KMS-11 (cell line): Measurements from ENCODE around the gene DPP7.
A peak's percentile ranks its signal among the peaks of the same experiment; 100 is the strongest.

Source experiments
- H2AFZ ChIP-seq: fragments of 200-600 bp; sonication (generic); 2 replicates; pipeline ENCODE4 v1.6.1; 2016; ENCODE audit warnings: antibody characterized with exemption, mixed run types, low read depth
- H3K27ac ChIP-seq: fragments of 200-600 bp; sonication (generic); 2 replicates; pipeline ENCODE4 v1.6.1; 2016; ENCODE audit warnings: mild to moderate bottlenecking, mixed run types
- H3K27me3 ChIP-seq: fragments of 200-600 bp; sonication (generic); 2 replicates; pipeline ENCODE4 v1.6.1; 2017; ENCODE audit warnings: mild to moderate bottlenecking, low read depth, mixed run types, moderate library complexity; ENCODE audit not compliant: insufficient read depth
- H3K36me3 ChIP-seq: fragments of 200-600 bp; sonication (generic); 2 replicates; pipeline ENCODE4 v1.6.1; 2017; ENCODE audit warnings: mild to moderate bottlenecking, mixed run types; ENCODE audit not compliant: insufficient read depth
- H3K4me1 ChIP-seq: fragments of 200-600 bp; sonication (generic); 2 replicates; pipeline ENCODE4 v1.6.1; 2016; ENCODE audit warnings: mild to moderate bottlenecking, low read depth, mixed run types; ENCODE audit not compliant: poor library complexity, severe bottlenecking
- H3K4me2 ChIP-seq: fragments of 200-600 bp; sonication (generic); 2 replicates; pipeline ENCODE4 v1.7.0; 2016; ENCODE audit warnings: mild to moderate bottlenecking, mixed run types
- H3K4me3 ChIP-seq: fragments of 200-600 bp; sonication (generic); IDR thresholded peaks from 2 replicates; pipeline ENCODE4 v1.6.1; 2017; ENCODE audit warnings: low read depth, low read length, mixed read lengths; ENCODE audit not compliant: insufficient read depth
- H3K79me2 ChIP-seq: fragments of 200-600 bp; sonication (generic); 2 replicates; pipeline ENCODE4 v1.6.1; 2016; ENCODE audit warnings: low read depth, mixed run types; ENCODE audit not compliant: insufficient read depth
- H3K9ac ChIP-seq: fragments of 200-600 bp; sonication (generic); 2 replicates; pipeline ENCODE4 v1.6.1; 2016; ENCODE audit warnings: mild to moderate bottlenecking, mixed run types
- H4K20me1 ChIP-seq: fragments of 200-600 bp; sonication (generic); 2 replicates; pipeline ENCODE4 v1.6.1; 2016; ENCODE audit warnings: mild to moderate bottlenecking, mixed run types; ENCODE audit not compliant: insufficient read depth
- TF ChIP-seq, protein P1 (sequence below): fragments of 200-600 bp; sonication (generic); conservative IDR thresholded peaks from 2 replicates; pipeline ENCODE4 v1.6.1; 2017; ENCODE audit warnings: low read depth, mild to moderate bottlenecking, antibody characterized with exemption, low read length, moderate library complexity, mixed read lengths

The DPP7 gene

DNA sequence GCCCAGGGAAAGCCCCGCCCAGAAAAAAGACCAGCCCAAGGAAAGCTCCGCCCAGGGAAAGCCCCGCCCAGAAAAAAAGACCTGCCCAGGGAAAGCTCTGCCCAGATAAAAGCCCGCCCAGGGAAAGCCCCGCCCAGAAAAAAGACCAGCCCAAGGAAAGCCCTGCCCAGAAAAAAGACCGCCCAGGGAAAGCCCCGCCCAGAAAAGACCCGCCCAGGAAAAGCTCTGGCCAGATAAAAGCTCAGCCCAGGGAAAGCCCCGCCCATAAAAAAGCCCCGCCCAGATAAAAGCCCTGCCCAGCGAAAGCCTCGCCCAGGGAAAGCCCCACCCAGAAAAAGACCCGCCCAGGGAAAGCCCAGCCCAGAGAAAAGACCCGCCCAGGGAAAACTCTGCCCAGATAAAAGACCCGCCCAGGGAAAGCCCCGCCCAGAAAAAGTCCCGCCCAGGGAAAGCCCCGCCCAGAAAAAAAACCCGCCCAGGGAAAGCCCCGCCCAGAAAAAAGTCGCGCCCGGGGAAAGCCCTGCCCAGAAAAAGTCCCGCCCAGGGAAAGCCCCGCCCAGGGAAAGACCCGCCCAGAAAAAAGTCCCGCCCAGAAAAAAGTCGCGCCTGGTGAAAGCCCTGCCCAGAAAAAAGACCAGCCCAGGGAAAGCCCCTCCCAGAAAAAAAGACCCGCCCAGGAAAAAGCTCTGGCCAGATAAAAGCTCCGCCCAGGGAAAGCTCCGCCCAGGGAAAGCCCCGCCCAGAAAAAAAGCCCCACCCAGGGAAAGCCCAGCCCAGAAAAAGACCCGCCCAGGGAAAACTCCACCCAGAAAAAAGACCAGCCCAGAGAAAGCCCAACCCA, 36.3 kb upstream of the DPP7 start:
- Histone ChIP-seq H2AFZ (no peak overlapping the region), H3K4me2 (no peak overlapping the region), H3K4me1 (peaks cover 14% of the 10 kb centered on the region), H3K4me3 (no peak overlapping the region), H3K27me3 (peaks cover 4% of the 10 kb centered on the region; the same call in 1 of the 2 replicates), H4K20me1 (no peaks in the 10 kb centered on the region), H3K79me2 (no peaks in the 10 kb centered on the region), H3K27ac (no peak overlapping the region), H3K36me3 (no peaks in the 10 kb centered on the region), H3K9ac (no peak overlapping the region)
- TF ChIP-seq, protein P1, sequence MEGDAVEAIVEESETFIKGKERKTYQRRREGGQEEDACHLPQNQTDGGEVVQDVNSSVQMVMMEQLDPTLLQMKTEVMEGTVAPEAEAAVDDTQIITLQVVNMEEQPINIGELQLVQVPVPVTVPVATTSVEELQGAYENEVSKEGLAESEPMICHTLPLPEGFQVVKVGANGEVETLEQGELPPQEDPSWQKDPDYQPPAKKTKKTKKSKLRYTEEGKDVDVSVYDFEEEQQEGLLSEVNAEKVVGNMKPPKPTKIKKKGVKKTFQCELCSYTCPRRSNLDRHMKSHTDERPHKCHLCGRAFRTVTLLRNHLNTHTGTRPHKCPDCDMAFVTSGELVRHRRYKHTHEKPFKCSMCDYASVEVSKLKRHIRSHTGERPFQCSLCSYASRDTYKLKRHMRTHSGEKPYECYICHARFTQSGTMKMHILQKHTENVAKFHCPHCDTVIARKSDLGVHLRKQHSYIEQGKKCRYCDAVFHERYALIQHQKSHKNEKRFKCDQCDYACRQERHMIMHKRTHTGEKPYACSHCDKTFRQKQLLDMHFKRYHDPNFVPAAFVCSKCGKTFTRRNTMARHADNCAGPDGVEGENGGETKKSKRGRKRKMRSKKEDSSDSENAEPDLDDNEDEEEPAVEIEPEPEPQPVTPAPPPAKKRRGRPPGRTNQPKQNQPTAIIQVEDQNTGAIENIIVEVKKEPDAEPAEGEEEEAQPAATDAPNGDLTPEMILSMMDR, result no peak

DNA sequence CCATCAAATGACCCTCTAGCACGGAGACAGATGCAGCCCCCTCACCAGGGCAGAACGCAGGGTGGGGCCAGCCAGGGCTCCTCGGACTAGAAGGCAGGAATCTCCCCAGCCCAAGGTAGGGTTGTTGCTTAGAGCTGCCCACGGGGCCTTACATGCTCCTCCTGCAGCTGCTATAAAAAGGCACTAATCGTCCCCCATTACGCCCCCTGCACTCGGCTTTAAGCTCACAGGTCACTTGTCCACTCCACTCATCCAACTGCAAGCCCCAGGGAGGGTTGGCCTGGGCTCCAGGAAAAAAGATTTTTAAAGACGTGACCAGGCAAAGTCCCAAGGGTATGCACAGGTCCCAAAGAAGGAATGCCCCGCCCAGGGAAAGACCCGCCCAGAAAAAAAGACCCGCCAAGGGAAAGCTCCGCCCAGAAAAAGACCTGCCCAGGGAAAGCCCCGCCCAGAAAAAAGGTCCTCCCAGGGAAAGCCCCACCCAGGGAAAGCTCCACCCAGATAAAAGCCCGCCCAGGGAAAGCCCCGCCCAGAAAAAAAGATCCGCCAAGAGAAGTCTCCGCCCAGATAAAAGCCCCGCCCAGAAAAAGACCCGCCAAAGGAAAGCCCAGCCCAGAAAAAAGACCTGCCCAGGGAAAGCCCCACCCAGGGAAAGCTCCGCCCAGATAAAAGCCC, 35.5 kb upstream of the DPP7 start:
- Histone ChIP-seq H3K4me3 (no peak overlapping the region), H3K4me1 (peaks cover 14% of the 10 kb centered on the region), H3K27ac (no peak overlapping the region), H3K27me3 (peaks cover 7% of the 10 kb centered on the region; the same call in 1 of the 2 replicates), H3K79me2 (no peaks in the 10 kb centered on the region), H3K9ac (no peak overlapping the region), H3K4me2 (peak overlapping the region; percentile 69), H4K20me1 (no peaks in the 10 kb centered on the region), H3K36me3 (no peaks in the 10 kb centered on the region), H2AFZ (peak overlapping the region; percentile 35; the same call in 1 of the 2 replicates)
- TF ChIP-seq, protein P1, result no peak

DNA sequence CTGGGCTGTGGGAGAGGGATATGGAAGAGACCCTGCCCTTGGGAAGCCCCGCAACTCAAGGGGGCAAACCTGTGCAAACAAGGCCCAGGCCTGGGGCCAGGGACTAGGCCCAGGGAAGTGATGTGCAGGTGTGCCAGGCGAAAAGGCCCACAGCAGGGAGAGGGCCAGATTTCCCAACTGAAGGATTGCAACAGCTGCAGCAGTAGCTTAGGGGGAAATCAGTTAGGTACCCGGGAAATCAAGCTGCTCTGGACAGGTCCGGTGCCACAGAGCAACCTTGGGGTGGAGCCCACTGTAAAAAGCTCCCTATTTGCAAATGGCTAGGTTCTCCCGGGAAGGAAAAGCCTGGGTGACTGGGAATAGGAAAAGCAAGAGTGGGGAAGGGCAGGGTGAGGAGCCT, 34.8 kb upstream of the DPP7 start:
- no peaks in the 10 kb centered on the region for H3K79me2 ChIP-seq
- H3K27me3 ChIP-seq, result peaks cover 9% of the 10 kb centered on the region; the same call in 1 of the 2 replicates
- H3K4me2 ChIP-seq, result peak overlapping the region; percentile 69
- H3K27ac ChIP-seq, result no peak overlapping the region
- no peak overlapping the region for H3K9ac ChIP-seq
- H3K4me3 ChIP-seq, result no peak overlapping the region
- TF ChIP-seq, protein P1, result no peak
- no peaks in the 10 kb centered on the region for H4K20me1 ChIP-seq
- H3K36me3 ChIP-seq, result no peaks in the 10 kb centered on the region
- peak overlapping the region; percentile 35; the same call in 1 of the 2 replicates for H2AFZ ChIP-seq
- peaks cover 14% of the 10 kb centered on the region for H3K4me1 ChIP-seq

DNA sequence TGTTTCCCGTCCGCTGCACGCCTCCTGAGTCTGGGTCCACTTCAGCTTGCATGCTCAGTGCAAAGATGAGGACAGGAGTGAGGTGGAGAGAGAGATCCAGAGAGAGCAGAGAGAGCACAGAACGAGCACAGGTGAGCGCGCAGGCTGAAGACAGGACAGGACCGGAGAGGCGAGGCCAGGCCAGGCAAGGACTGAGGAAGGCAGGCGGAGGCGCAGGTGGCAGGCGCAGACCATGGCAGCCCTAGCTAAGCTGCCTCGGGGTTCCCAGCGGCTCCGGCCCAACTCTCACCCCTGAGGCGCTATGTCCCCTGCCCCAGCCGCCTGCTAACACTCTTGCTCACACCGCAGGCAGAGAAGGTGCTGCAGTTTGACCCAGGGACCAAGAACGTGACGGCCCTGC, 34.1 kb upstream of the DPP7 start:
- Histone ChIP-seq H3K79me2 (no peaks in the 10 kb centered on the region), H2AFZ (no peak overlapping the region), H3K4me3 (no peak overlapping the region), H4K20me1 (no peaks in the 10 kb centered on the region), H3K4me2 (no peak overlapping the region), H3K9ac (no peak overlapping the region), H3K27me3 (peaks cover 16% of the 10 kb centered on the region; the same call in 1 of the 2 replicates), H3K36me3 (no peaks in the 10 kb centered on the region), H3K4me1 (peaks cover 14% of the 10 kb centered on the region), H3K27ac (no peak overlapping the region)
- TF ChIP-seq, protein P1, result no peak
